Spleen (tissue), 7 donors: ENCODE measurements around the gene PGS1.

ENCODE experiments used
- CTCF ChIP-seq, 11 experiments: fragments of 200-600 bp in 7 of 11; fragments of 450-650 bp in 4 of 11; sonication (generic) in 4 of 11; IDR thresholded peaks in 8 of 11; conservative IDR thresholded peaks in 3 of 11; 1 replicate in 7 of 11; 2 replicates in 4 of 11; pipeline versions ENCODE4 v1.4.0 to v1.8.0; 2016 to 2021; ENCODE audit warnings: antibody characterized with exemption in 11 of 11, inconsistent platforms in 4 of 11, mild to moderate bottlenecking in 1 of 11
- POLR2AphosphoS5 ChIP-seq, 3 donors: sonication (generic); formaldehyde crosslinking; IDR thresholded peaks; one replicate each; pipeline ENCODE4 v1.5.1; 2017; ENCODE audit warnings: antibody characterized with exemption in 3 of 3
- donor health status: DM: no; HTN: no; CAD: no; lungs with moderate emphysema.
- donor health status: DM: no; HTN: no; CAD: no.
- donor health status: DM: no; HTN: no; CAD: no.

GRCh38 chr17:78460951-78461798, 82.7 kb downstream of the PGS1 start:
- TF ChIP-seq CTCF (IDR thresholded peaks at IDR 0.05 in 8 of 11, conservative IDR thresholded peaks at IDR 0.05 in 3 of 11) (no peak), POLR2AphosphoS5 (IDR thresholded peaks at IDR 0.05) (no peak)
